GM21447 (cell line): ENCODE measurements around the gene INO80E.

Experiments
- ATAC-seq: cut with Tn5 transposase; IDR thresholded peaks from one replicate; pipeline ENCODE4 v1.9.1; 2021; ENCODE audit not compliant: unreplicated experiment

INO80E gene

GRCh38 chr16:29991571-29991904 is 4.5 kb upstream of the INO80E start:
- no peak for ATAC-seq

- no peak for ATAC-seq
Observed at GRCh38 chr16:29992344-29992967, 3.6 kb upstream of the INO80E start.

- ATAC-seq = no peak
Observed at GRCh38 chr16:29993191-29993902, 2.7 kb upstream of the INO80E start.

- no peak for ATAC-seq
Observed at GRCh38 chr16:29993903-29994599, 2.0 kb upstream of the INO80E start.

GRCh38 chr16:29994600-29995323 is 1.3 kb upstream of the INO80E start:
- peak; percentile 42 for ATAC-seq

GRCh38 chr16:29995324-29995910 is 624 bp upstream of the INO80E start, which contains the start of gene HIRIP3:
HIRIP3 (minus strand) TSS chr16:29995617; CDS start chr16:29995605, 12 bp downstream.
- peak; percentile 51 for ATAC-seq

GRCh38 chr16:29996766-29997250 is 767 bp downstream of the INO80E start:
- no peak for ATAC-seq

GRCh38 chr16:29999605-30000004 is 3.6 kb downstream of the INO80E start:
- ATAC-seq = no peak

GRCh38 chr16:30000735-30001631 is 4.9 kb downstream of the INO80E start:
- no peak for ATAC-seq

- ATAC-seq = no peak
Observed at GRCh38 chr16:30002614-30003346, 6.7 kb downstream of the INO80E start.

GRCh38 chr16:30003670-30004423 is 7.8 kb downstream of the INO80E start:
- no peak for ATAC-seq

- ATAC-seq = no peak
Observed at GRCh38 chr16:30004424-30004776, 8.4 kb downstream of the INO80E start.

GRCh38 chr16:30004811-30005242 is 8.8 kb downstream of the INO80E start:
- no peak for ATAC-seq

- no peak for ATAC-seq
Observed at GRCh38 chr16:30005341-30006094, 9.5 kb downstream of the INO80E start.

- ATAC-seq = no peak
Observed at GRCh38 chr16:30006095-30006473, 10.0 kb downstream of the INO80E start.

GRCh38 chr16:30006659-30007377 is 10.8 kb downstream of the INO80E start:
- ATAC-seq = no peak

- no peak for ATAC-seq
Observed at GRCh38 chr16:30007378-30007895, 11.4 kb downstream of the INO80E start.
